ENCODE measurements around the gene FAM171A2. TPM values are rescaled to one million over a fixed set of nuclear protein-coding genes. Genes with fewer than 3 reads are reported as not detected.
"Not testable (repeated sequence)": the region's sequence is repeated elsewhere in the genome, so short reads cannot be mapped to it uniquely, and the experiment has no call there.

Gene FAM171A2
- total RNA-seq, 1 donor from 2014 or later: 20.6 TPM

GRCh38 chr17:44348988-44349364 lies 14.7 kb downstream of the FAM171A2 start:
- no peaks in the 10 kb centered on the region for H3K27me3 Mint-ChIP-seq (ENCODE audit: low read depth)
- TF ChIP-seq CTCF (IDR thresholded peaks at IDR 0.05): no peak

GRCh38 chr17:44348234-44348987 lies 15.2 kb downstream of the FAM171A2 start:
- H3K27me3 Mint-ChIP-seq (ENCODE audit: low read depth): no peaks in the 10 kb centered on the region
- no peak for DNase-seq (ENCODE audit: low spot score)
- H3K4me1 Mint-ChIP-seq (ENCODE audit: low read depth): peaks cover 14% of the 10 kb centered on the region
- H3K4me3 Mint-ChIP-seq (ENCODE audit: unreplicated experiment): no peak overlapping the region
- H3K27ac Mint-ChIP-seq (ENCODE audit: unreplicated experiment): peak overlapping the region; percentile 57
- H3K36me3 Mint-ChIP-seq (ENCODE audit: low read depth): peaks cover 5% of the 10 kb centered on the region
- TF ChIP-seq CTCF (IDR thresholded peaks at IDR 0.05): no peak
- H3K9me3 Mint-ChIP-seq (ENCODE audit: low read depth): no peaks in the 10 kb centered on the region

More at GRCh38 chr17:44348988-44349364, 14.7 kb downstream of the FAM171A2 start:
- no peak for DNase-seq (ENCODE audit: low spot score)
- peaks cover 5% of the 10 kb centered on the region for H3K36me3 Mint-ChIP-seq (ENCODE audit: low read depth)
- H3K27ac Mint-ChIP-seq (ENCODE audit: unreplicated experiment): no peak overlapping the region
- H3K4me3 Mint-ChIP-seq (ENCODE audit: unreplicated experiment): no peak overlapping the region
- no peaks in the 10 kb centered on the region for H3K9me3 Mint-ChIP-seq (ENCODE audit: low read depth)
- peaks cover 14% of the 10 kb centered on the region for H3K4me1 Mint-ChIP-seq (ENCODE audit: low read depth)

- not testable (repeated sequence) for H3K4me3 Mint-ChIP-seq (ENCODE audit: unreplicated experiment); H3K27me3 Mint-ChIP-seq (ENCODE audit: low read depth); DNase-seq (ENCODE audit: low spot score); H3K36me3 Mint-ChIP-seq (ENCODE audit: low read depth); H3K9me3 Mint-ChIP-seq (ENCODE audit: low read depth); H3K27ac Mint-ChIP-seq (ENCODE audit: unreplicated experiment)
- peaks cover 14% of the 10 kb centered on the region for H3K4me1 Mint-ChIP-seq (ENCODE audit: low read depth)
Observed at GRCh38 chr17:44347206-44348055, 16.2 kb downstream of the FAM171A2 start.

GRCh38 chr17:44346064-44346844 lies 17.4 kb downstream of the FAM171A2 start:
- Mint-ChIP-seq H3K36me3 (ENCODE audit: low read depth) (no peaks in the 10 kb centered on the region), H3K27me3 (ENCODE audit: low read depth) (peaks cover 7% of the 10 kb centered on the region), H3K4me3 (ENCODE audit: unreplicated experiment) (peak overlapping the region; percentile 92), H3K27ac (ENCODE audit: unreplicated experiment) (peak overlapping the region; percentile 88), H3K4me1 (ENCODE audit: low read depth) (peaks cover 14% of the 10 kb centered on the region), H3K9me3 (ENCODE audit: low read depth) (no peaks in the 10 kb centered on the region)
- TF ChIP-seq CTCF (IDR thresholded peaks at IDR 0.05): peak; percentile 34
- DNase-seq (ENCODE audit: low spot score): no peak

- no peak for DNase-seq (ENCODE audit: low spot score)
- Mint-ChIP-seq H3K27ac (ENCODE audit: unreplicated experiment) (peak overlapping the region; percentile 88), H3K27me3 (ENCODE audit: low read depth) (peaks cover 7% of the 10 kb centered on the region)
Observed at GRCh38 chr17:44345454-44346026, 18.1 kb downstream of the FAM171A2 start.

More at GRCh38 chr17:44345454-44346026, 18.1 kb downstream of the FAM171A2 start:
- Mint-ChIP-seq H3K36me3 (ENCODE audit: low read depth) (no peaks in the 10 kb centered on the region), H3K4me3 (ENCODE audit: unreplicated experiment) (peak overlapping the region; percentile 92), H3K4me1 (ENCODE audit: low read depth) (peaks cover 14% of the 10 kb centered on the region), H3K9me3 (ENCODE audit: low read depth) (no peaks in the 10 kb centered on the region)
- peak; percentile 77 for TF ChIP-seq CTCF (IDR thresholded peaks at IDR 0.05)
